ENCODE data around the gene SRGAP1.
"Not testable (repeated sequence)": the region's sequence is repeated elsewhere in the genome, so short reads cannot be mapped to it uniquely, and the experiment has no call there.

SRGAP1 gene

DNA sequence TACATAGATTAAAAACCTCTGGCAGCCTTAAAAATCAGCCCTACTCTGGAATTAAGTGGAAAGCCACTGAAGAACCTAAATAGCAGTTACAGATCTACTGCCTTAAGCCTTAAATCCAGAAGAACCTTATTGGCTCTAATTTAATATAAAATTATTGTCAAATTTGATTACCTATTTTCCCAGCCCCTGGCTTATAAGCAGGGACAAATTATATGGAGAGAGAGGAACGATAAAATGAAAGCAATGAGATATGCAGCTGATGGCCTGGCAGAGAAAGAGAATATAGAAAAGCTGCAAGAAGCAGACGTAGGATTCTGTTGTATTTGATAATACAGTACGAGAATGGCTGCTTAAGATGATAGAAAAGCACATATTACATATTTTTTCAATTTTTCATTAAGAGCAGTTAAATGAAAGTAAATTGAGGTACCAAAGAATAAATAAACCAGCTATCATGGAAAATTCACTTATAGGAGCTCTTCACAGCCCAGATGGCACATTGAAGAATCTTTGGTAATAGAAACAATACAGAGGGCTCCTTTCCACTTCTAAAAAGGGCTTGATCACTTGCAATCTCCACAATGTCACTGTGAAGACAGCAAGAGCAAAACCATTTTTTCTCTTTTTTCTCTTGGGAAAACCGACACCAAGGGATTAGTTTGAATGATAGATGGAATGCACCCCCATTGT is 248.2 kb downstream of the SRGAP1 start:
- DNase-seq, result no peak

DNA sequence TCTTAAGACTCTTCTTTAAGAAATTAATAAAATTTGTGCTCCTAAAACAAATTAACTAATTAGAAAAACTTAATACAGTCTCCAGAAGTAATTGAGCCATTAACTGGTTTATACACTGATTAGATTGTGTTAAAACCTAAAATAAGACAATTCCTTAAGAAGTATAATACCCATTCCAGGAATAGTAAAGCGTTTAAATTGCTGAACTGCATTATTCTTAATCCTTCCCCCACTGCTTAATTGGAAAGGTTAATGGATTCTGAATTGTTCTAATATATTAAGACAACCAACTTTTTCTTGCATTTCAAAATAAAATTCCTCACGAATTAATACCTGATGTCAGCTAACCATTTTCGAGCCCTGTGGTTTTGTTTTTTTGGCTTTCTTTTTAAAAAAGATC is 249.2 kb downstream of the SRGAP1 start:
- no peak for DNase-seq

DNA sequence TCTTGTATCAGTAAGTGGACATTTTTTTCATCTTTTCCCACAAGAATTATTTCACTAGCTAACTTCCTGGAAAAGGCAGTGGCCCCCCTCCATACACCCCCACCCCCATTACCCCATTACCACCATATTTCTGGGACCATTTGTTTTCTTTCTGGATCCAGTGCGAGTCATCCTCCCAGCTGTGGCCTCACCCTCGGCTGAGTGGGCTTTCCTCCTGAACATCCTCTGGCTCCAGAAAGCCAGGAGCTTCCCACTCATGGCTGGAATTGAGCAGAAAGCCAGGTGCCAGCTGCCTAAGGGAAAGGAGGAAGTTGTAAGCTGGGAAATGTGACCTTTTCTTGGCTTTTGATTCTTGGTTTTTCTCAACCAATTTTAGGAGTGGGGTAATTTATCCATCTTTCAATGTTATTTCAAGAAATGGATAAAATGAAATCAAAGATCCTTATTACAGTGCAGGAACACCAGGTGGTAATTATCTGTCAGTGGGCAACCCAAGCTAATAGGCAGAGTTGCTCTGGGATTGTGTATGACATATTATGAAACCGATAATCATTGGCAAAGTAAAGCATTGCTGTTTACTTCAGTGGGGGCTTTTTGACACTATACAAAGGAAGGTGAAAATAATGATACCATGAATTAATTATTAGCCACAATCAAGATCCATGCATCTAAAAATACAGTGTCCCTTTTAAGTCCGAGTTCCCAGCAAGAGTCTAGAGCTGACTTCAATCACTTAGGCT is 253.0 kb downstream of the SRGAP1 start:
- no peak for DNase-seq

DNA sequence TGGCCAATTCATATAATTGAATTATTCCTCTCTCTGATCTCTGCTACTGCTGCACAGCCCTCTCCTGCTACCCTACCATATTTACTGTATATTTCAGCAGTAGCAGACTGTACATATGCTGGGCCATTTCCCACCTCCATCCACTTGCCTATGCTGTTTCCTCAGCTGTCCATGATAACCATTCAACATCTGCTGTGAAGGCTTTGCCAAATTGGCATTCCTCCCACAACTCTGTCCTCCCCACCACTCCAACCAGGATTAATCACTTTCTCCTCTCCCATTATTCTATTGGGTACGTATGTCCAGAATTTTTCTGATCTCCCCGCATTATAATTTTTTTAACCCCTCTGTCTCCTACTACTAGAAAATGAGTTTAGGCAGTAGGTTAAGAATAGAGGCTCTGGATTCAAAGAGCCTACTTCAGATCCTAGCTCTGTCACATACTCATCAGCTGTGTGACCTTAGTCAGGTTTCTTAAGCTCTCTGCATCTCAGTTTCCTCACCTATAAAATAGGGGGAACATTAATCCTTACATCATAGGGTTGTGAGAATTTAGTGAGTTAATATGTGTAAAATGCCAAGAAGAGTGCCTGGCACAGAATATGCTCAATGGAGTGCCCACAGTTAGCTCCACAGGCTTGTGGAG is 254.3 kb downstream of the SRGAP1 start:
- no peak for DNase-seq

GRCh38 chr12:64099397-64099796 is 254.9 kb downstream of the SRGAP1 start:
- DNase-seq, result no peak

DNA sequence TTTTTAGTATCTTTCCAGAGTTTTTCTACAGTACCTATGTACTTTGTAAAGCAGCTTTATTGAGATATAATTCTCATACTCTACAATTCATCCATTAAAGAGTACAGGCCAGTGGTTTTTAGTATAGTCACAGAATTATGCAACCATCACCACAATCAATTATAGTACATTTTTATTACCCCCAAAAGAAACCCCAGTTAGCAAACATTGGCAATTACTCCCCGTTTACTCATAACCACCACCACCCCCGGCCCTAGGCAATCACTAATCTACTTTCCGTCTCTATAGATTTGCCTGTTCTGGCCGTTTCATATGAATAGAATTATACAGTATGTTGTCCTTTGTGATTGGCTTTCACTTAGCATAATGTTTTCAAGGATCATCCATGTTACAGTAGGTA is 257.8 kb downstream of the SRGAP1 start:
- DNase-seq, result no peak

- DNase-seq, result no peak
These were observed 259.6 kb downstream of the SRGAP1 start for GRCh38 chr12:64103825-64104740.

GRCh38 chr12:64105026-64105425 is 260.5 kb downstream of the SRGAP1 start:
- no peak for DNase-seq

DNA sequence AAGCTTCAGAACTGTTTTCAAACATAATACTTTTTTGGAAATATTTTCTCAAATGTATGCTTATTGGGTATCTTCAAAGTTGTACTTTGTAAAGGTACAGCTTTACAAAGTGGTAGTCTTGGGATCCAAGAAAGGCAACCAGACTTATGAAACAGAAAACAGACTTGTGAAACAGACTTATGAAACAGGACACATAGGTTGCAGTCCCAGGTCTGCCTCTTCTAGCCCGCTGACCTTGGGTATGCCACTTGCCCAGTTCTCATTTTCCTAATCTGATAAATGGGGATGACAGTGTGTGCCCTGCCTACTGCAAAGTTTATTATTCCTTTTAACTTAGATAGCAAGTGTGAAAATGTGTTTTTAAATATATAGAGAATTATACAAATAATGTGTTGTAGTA is 263.3 kb downstream of the SRGAP1 start:
- DNase-seq, result no peak

- no peak for DNase-seq
These were observed 265.2 kb downstream of the SRGAP1 start for GRCh38 chr12:64109706-64110105.

DNA sequence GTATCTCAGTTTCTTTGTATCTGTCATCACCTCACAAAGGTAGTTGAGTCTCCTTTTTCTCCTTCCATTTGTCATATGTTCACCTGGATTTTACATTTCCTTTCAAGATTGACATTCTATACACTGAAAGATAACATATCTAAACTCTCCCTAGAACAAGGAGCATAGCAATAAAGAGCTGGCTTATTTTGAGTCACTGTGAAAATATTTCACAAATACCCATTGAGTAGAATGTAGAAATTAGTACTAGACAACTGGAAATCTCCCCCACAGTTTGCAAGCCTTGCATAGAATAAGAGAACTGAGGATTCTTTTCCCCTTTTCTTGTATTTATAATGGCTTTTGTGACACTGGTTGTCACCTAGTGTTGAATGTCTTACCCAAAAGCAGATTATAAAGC is 266.4 kb downstream of the SRGAP1 start:
- DNase-seq, result no peak

- no peak for DNase-seq
These were observed 272.5 kb downstream of the SRGAP1 start for GRCh38 chr12:64116969-64117368.

DNA sequence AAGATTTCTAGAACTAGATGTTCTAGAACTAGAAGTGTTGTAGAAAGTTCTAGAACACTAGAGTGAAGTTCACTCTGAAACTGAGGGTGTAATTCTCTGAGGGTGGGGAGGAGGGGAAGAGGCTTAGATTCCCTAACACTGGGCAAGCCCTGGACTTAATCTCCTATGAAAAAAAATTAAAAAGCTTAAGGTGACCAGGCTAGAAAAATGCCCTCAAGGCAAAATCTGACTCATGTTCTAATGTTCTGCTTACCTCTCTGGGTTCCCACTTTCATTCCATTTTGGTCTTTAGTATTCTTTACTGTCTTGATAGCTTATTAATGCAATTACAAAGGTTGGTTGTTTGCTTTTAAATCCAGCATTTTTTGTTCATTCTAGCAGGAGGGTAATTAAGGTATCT is 276.1 kb downstream of the SRGAP1 start:
- no peak for DNase-seq

GRCh38 chr12:64121086-64121485 is 276.6 kb downstream of the SRGAP1 start:
- DNase-seq, result not testable (repeated sequence)

GRCh38 chr12:64122154-64122553 is 277.7 kb downstream of the SRGAP1 start:
- no peak for DNase-seq

GRCh38 chr12:64122995-64123394 is 278.5 kb downstream of the SRGAP1 start:
- DNase-seq, result no peak

DNA sequence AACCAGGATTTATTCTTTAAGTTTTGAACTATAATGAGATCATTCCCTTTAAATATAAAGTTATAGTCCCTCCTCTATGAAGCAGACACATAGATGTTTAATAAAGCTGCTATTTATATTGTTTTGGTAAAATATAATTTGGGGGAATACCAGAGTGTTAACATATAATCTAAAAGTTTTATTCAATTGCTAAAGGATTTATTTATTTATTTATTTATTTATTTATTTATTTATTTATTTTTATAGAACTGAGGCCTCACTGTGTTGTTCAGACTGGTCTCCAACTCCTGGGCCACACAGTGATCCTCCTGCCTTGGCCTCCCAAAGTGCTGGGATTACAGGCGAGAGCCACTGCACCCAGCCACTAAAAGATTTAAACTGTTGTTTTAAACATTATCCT is 278.9 kb downstream of the SRGAP1 start:
- DNase-seq, result no peak

GRCh38 chr12:64124511-64125197 is 280.2 kb downstream of the SRGAP1 start:
- no peak for DNase-seq

GRCh38 chr12:64125913-64126312 is 281.4 kb downstream of the SRGAP1 start:
- DNase-seq, result no peak

- no peak for DNase-seq
These were observed 283.3 kb downstream of the SRGAP1 start for GRCh38 chr12:64127811-64128210.

- no peak for DNase-seq
These were observed 283.9 kb downstream of the SRGAP1 start for GRCh38 chr12:64128366-64128765.

GRCh38 chr12:64130476-64130875 is 286.0 kb downstream of the SRGAP1 start:
- not testable (repeated sequence) for DNase-seq
